ENCODE data around the gene ANGPTL4.

- TF ChIP-seq CTCF (conservative IDR thresholded peaks at IDR 0.05; ENCODE audit: low read length) (no peak), EZH2phosphoT487 (IDR thresholded peaks at IDR 0.05; ENCODE audit: borderline replicate concordance) (no peak)
These were observed 24.6 kb downstream of the ANGPTL4 start for GRCh38 chr19:8388612-8388958.
